ENCODE data around the gene DDT.
"Not testable (repeated sequence)": the region's sequence is repeated elsewhere in the genome, so short reads cannot be mapped to it uniquely, and the experiment has no call there.

DDT gene

GRCh38 chr22:23949764-23950163 is 24.5 kb downstream of the DDT start:
- not testable (repeated sequence) for DNase-seq

DNA sequence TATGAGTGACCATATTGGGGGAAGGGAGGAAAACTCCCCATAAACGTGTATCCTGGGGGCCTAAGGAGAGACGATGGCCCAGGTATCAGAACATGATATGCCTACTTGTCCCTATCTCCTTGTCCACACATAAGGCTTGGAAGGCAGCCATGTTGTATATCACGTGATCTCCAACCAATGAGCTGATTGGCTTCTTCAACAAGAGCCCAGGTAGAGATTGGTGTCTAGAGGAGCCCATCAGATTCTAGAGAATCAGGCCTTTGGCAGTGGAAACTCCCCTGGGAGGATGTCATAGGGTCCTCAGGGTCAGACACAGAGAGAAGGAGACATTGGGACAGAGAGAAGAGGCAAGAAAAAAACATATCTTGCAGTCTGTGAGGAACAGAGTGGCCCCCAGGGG is 26.9 kb downstream of the DDT start:
- DNase-seq, result not testable (repeated sequence)

DNA sequence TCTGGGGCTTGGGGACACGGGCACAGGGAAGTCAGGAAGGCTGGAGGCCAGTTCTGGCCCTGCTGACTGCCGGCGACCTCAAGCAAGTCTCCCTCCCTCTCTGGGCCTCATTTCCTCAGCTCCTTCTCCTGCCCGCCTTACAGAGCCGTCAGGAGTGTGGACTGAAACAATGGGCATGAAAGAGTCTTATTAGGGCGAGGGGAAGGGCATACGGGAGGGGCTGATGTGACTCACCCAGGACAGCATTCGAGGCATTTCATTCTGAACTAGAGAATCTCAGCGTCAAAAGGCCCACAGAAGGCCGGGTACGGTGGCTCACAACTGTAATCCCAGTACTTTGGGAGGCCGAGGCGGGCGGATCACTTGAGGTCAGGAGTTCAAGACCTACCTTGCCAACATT is 34.1 kb downstream of the DDT start:
- not testable (repeated sequence) for DNase-seq

GRCh38 chr22:23939017-23939357 is 35.3 kb downstream of the DDT start:
- DNase-seq, result no peak

DNA sequence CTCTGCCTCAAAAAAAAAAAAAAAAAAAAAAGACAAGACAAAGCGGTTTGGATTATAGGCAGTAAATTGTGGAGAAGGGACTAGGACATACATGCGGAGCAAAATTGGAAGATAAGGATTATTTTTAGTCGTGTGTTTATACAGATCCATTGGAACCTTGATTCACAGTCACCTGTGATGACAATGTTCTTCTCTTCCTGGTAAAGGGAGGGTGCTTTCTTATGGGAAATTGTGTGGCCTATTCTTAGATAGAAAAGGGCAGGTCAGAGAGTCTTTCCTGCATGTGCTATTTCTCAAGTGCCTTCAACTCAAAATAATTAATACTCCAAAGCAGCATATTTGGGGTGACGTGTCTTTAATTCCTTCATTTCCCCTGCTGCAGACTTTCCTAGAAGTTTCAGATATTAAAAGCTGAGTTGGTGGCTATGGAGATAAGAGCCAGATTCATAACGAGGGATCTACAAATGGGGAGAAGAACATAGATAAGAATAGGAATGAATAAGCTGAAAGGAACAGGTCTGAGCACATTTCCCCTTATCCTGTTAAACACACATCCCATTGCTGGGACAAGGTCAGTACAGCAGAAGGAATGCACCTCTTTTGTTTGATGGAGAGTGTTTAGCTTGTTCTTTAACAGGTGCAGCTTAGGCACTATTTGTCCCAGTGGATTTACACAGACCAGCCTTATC is 35.8 kb downstream of the DDT start:
- no peak for DNase-seq

GRCh38 chr22:23926561-23926960 is 47.7 kb downstream of the DDT start:
- DNase-seq, result no peak

- no peak for DNase-seq
Observed at GRCh38 chr22:23925020-23925606, 49.1 kb downstream of the DDT start.

DNA sequence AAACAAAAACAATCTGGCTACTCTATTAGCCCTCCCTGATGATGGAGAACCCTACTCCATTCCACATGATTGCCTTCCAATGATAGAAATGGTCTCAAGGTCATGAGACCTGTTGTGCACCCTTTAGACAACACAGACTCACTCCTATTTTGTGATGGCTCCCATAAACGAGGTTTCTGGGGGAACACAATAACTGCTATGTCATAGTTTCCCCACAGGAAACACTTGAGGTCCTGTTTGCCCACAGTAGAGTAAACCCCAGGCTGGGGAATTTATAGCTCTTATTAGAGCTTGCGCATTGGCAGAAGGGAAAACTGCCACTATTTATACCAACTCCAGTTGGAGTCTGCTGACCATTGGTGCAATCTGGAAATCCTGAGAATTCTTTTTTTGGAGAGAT is 51.3 kb downstream of the DDT start:
- no peak for DNase-seq

GRCh38 chr22:23921586-23922201 is 52.5 kb downstream of the DDT start:
- not testable (repeated sequence) for DNase-seq
